ENCODE data around the gene COL23A1. TPM values are rescaled to one million over a fixed set of nuclear protein-coding genes. Genes with fewer than 3 reads are reported as not detected.

The COL23A1 gene
- total and polyA plus RNA-seq, 2 of the 13 experiments (the other 11 are each of a cell fraction or from before 2014, with no cell fraction given): not detected

DNA sequence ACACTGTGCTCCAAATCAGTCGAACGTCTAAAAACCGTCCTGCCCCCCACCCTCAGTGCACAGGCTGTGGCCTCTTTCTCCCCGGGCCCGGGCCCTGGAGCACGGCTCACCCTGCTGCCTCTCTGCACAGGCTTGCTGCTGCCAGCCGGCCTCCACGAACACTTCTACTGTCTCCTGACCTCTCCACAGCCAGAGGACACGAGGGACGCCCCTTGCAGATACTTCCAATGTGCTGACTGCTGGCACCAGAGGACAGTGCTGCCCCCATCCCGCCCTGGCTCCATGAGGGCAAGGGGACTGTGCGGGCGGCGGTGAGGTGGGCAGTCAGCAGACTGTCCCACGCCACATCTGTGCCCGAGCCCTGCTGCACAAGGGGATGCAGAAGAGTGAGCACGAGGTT, 174.8 kb downstream of the COL23A1 start (continued):
- TF ChIP-seq ZNF362 (CRISPR knock-in tag; IDR thresholded peaks at IDR 0.05; ENCODE audit: borderline replicate concordance) (no peak), ZNF552 (CRISPR knock-in tag; IDR thresholded peaks at IDR 0.05; ENCODE audit: borderline replicate concordance) (no peak), SIX4 (CRISPR knock-in tag; IDR thresholded peaks at IDR 0.05) (no peak), JUNB (CRISPR knock-in tag; IDR thresholded peaks at IDR 0.05; ENCODE audit: borderline replicate concordance) (no peak), ZFP36L2 (CRISPR knock-in tag; IDR thresholded peaks at IDR 0.05) (no peak), ZNF550 (CRISPR knock-in tag; IDR thresholded peaks at IDR 0.05; ENCODE audit: borderline replicate concordance) (no peak), SALL2 (CRISPR knock-in tag; IDR thresholded peaks at IDR 0.05) (no peak), MEIS1 (CRISPR knock-in tag; IDR thresholded peaks at IDR 0.05; ENCODE audit: borderline replicate concordance) (no peak)
- TF ChIP-seq, protein P1, sequence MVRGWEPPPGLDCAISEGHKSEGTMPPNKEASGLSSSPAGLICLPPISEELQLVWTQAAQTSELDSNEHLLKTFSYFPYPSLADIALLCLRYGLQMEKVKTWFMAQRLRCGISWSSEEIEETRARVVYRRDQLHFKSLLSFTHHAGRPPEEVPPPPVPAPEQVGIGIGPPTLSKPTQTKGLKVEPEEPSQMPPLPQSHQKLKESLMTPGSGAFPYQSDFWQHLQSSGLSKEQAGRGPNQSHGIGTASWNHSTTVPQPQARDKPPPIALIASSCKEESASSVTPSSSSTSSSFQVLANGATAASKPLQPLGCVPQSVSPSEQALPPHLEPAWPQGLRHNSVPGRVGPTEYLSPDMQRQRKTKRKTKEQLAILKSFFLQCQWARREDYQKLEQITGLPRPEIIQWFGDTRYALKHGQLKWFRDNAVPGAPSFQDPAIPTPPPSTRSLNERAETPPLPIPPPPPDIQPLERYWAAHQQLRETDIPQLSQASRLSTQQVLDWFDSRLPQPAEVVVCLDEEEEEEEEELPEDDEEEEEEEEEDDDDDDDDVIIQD (CRISPR knock-in tag; IDR thresholded peaks at IDR 0.05; ENCODE audit: low read depth): no peak
- TF ChIP-seq, protein P2, sequence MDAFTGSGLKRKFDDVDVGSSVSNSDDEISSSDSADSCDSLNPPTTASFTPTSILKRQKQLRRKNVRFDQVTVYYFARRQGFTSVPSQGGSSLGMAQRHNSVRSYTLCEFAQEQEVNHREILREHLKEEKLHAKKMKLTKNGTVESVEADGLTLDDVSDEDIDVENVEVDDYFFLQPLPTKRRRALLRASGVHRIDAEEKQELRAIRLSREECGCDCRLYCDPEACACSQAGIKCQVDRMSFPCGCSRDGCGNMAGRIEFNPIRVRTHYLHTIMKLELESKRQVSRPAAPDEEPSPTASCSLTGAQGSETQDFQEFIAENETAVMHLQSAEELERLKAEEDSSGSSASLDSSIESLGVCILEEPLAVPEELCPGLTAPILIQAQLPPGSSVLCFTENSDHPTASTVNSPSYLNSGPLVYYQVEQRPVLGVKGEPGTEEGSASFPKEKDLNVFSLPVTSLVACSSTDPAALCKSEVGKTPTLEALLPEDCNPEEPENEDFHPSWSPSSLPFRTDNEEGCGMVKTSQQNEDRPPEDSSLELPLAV (CRISPR knock-in tag; conservative IDR thresholded peaks at IDR 0.05; ENCODE audit: low read depth): no peak
